GM18499 (cell line): Measurements from ENCODE around the gene BHLHA9.
"Not testable (repeated sequence)": the region's sequence is repeated elsewhere in the genome, so short reads cannot be mapped to it uniquely, and the experiment has no call there.

Source experiments
- ATAC-seq: cut with Tn5 transposase; IDR thresholded peaks from one replicate; pipeline ENCODE4 v1.9.1; 2021; ENCODE audit warnings: moderate number of reproducible peaks; ENCODE audit not compliant: insufficient read depth, unreplicated experiment

The BHLHA9 gene

DNA sequence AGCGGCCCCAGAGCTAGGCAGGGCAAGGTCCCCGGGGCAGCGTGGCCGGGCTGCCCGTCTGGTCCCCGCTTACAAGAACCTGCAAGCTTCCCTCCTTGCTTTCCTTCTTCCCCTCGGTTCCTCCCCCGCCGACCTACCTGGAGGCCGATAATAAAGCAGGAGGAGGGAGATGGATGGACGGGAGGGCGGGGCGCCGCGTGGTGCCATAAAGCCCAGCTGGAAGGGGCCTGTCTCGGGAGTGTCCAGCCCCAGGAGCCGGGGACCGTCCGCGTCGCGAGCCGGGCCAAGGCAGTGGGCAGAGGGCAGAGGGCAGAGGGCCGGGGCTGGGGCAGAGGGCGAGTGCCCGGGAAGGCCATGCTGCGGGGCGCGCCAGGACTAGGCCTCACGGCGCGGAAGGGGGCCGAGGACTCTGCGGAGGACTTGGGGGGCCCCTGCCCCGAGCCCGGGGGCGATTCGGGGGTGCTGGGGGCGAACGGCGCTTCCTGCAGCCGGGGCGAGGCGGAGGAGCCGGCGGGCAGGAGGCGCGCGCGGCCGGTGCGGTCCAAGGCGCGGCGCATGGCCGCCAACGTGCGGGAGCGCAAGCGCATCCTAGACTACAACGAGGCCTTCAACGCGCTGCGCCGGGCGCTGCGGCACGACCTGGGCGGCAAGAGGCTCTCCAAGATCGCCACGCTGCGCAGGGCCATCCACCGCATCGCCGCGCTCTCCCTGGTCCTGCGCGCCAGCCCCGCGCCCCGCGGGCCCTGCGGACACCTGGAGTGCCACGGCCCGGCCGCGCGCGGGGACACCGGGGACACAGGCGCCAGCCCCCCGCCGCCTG is at the start of gene BHLHA9:
TSS of gene BHLHA9 (plus strand) at position 235 of the 820 bp plus-strand sequence. CDS start at position 355, 120 bp downstream.
- no peak for ATAC-seq

DNA sequence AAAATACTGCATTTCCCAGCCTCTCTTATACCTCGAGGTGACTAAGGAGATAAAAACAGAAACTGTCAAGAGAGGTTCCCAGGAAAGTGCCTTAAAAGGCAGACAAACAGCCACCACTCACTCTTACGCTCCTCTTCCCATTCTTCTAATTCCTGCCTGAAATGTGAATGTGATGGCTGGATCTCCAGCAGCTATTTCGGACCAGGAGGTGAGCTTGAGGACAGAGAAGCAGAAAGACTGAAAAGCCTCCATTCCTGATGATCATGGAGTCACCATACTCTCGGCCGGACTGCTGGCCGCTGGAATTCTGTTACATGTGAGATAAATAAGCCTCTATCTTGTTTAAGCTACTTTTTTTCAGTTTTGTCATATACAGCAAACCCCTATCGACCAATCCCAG is 49.0 kb upstream of the BHLHA9 start:
- ATAC-seq, result no peak

DNA sequence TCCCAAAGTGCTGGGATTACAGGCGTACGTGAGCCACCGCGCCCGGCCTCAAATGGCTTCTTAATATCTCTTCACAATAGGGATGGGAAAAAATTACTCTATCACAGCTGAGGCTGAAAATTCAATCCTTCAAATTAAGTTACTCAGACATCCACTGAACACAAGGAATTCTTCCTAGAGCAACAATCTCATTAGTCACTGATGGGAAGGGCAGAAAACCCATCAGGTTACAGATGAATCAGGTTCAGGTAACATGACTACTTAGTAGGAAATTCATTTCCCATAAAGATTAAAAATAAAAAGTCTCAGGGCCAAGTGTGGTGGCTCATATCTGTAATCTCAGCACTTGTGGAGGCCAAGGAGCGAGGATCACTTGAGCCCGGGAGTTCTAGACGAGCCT is 47.9 kb upstream of the BHLHA9 start:
- ATAC-seq, result no peak

DNA sequence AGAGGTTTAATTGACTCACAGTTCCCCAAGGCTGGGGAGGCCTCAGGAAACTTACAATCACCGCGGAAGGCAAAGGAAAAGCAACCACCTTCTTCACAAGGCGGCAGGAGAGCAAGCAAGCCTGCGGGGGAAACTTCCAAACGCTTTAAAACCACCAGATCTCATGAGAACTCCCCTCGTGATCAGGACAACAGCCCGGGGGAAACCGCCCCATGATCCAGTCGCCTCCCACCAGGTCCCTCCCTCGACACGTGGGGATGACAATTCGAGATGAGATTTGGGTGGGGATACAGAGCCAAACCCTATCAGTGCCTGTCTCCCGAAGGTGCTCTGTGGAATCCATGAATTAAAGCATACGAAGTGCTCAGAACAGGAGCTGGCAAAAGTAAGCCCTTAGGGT is 46.6 kb upstream of the BHLHA9 start:
- no peak for ATAC-seq

DNA sequence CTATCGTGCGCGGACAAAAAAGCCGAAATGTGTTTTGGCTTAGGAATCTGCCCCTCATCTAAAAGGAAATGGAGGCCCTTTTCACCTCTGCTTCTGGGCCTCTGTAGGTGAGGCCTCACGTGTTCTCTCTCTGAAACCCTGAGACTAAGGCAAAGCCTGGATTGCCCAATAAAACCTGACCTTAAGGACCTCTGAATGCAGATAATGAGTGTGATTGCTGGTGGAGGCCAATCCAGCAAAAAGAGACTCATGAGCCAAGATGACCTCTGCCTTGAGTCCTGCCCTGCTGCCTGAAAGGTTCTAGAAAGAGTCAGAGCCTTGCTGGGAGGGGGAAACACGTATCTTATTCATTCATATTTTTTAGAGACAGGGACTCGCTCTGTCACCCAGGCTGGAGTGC is 45.9 kb upstream of the BHLHA9 start:
- ATAC-seq, result no peak

DNA sequence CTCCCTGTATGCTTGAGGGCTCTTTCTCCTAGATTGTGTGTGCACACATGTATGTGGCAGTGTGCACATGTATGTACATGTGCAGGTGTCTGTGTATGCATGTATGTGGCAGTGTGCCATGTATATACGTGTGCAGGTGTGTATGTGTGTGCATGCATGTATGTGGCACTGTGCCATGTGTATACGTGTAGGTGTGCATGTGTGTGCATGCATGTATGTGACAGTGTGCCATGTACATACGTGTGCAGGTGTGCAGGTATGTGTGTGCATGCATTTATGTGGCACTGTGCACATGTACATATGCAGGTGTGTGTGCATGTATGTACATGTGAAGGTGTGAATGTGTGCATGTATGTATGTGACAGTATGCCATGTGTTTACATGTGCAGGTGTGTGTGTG is 43.9 kb upstream of the BHLHA9 start:
- ATAC-seq, result no peak

- no peak for ATAC-seq
Measured at GRCh38 chr17:1227365-1227764, 42.9 kb upstream of the BHLHA9 start.

- no peak for ATAC-seq
Measured at GRCh38 chr17:1227917-1228780, 42.1 kb upstream of the BHLHA9 start.

GRCh38 chr17:1228781-1229348 is 41.4 kb upstream of the BHLHA9 start:
- no peak for ATAC-seq

GRCh38 chr17:1229349-1229899 is 40.8 kb upstream of the BHLHA9 start:
- ATAC-seq, result no peak

- ATAC-seq, result no peak
Measured at GRCh38 chr17:1229900-1230501, 40.2 kb upstream of the BHLHA9 start.

GRCh38 chr17:1231456-1231855 is 38.8 kb upstream of the BHLHA9 start:
- no peak for ATAC-seq

- ATAC-seq, result no peak
Measured at GRCh38 chr17:1232331-1232730, 37.9 kb upstream of the BHLHA9 start.

DNA sequence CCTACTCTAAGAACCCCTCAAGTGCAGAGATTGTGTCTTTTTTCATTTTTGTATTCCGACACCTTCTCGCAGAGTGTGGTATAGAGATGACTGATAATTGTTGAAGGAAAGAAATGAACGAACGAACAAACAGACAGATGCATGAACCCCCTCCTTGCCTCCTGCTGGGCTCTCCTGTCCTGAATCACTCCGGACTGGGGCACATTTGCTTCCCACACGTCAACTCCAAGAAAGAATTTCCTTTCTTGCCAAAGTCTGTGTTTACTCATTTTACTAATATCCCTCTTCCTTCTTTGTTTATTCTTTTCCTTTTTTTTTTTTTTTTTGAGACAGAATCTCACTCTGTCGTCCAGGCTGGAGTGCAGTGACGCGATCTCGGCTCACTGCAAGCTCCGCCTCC is 37.5 kb upstream of the BHLHA9 start:
- no peak for ATAC-seq

DNA sequence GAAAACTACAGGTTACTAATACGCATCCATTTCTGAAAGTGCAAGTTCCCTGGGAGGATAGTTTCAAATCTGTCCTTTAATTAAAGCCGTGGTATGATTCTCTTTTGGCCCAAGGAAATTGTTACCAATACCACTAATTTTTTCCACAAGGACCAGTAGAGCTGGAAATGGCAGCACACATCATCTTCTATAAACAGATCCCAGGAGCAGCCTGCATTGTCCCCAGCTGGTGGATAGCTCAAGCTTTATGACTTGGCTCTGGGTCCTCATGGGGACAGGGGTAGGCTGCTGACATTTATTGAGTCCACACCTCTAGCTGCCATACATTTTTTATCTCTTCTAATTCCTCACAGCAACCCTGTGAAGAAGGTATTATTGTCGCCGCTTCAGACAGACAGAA is 35.8 kb upstream of the BHLHA9 start:
- no peak for ATAC-seq

DNA sequence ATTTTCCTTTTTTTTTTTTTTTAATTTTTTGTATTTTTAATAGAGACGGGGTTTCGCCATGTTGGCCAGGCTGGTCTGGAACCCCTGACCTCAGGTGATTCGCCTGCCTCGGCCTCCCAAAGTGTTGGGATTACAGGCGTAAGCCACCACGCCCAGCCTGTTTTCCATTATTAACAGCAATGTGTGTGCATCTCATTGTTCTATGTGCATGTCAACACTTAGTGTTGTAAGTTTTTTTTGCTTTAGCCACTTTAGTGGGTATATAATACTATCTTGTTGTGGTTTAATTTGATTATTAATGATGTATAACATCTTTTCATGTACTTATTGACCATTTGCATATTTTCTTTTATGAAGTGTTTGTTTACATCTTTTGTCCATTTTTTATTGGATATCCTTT is 32.8 kb upstream of the BHLHA9 start:
- no peak for ATAC-seq

- no peak for ATAC-seq
Measured at GRCh38 chr17:1239210-1239609, 31.0 kb upstream of the BHLHA9 start.

- not testable (repeated sequence) for ATAC-seq
Measured at GRCh38 chr17:1240426-1240825, 29.8 kb upstream of the BHLHA9 start.

DNA sequence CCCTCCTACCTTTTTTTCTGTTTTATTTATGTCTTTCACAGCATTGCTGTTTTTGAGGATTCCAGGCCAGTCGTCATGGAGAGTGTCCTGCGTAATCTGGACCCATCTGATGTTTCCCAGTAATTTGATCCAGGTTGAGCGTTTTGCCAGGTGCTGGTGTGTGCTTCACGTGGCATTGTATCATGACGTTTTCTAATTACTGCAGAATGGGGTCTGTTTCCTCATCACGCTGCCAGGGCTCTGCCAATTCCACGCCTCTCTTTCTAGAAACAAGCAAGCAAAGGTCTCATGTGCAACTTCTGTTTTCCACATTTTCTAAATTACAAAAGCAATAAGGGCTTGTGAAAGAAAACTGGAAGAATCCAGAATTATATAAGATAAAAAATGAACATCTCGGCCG is 28.3 kb upstream of the BHLHA9 start:
- ATAC-seq, result no peak

GRCh38 chr17:1244606-1245012 is 25.6 kb upstream of the BHLHA9 start:
- ATAC-seq, result no peak
